Endodermal cell (in vitro differentiated cells): ENCODE measurements around the gene RADX. TPM values are rescaled to one million over a fixed set of nuclear protein-coding genes. Genes with fewer than 3 reads are reported as not detected.
A peak's percentile ranks its signal among the peaks of the same experiment; 100 is the strongest.

ENCODE experiments used
- DNase-seq: peaks from one replicate; pipeline ENCODE4 v3.0.0-alpha.2; 2017
- H3K27ac ChIP-seq: 2 replicates; pipeline ENCODE4 v1.5.1; 2013; ENCODE audit warnings: mild to moderate bottlenecking, low read depth, low read length, moderate library complexity
- H3K27me3 ChIP-seq: 2 replicates; pipeline ENCODE4 v1.6.1; 2013; ENCODE audit warnings: mild to moderate bottlenecking, low read length, moderate library complexity; ENCODE audit not compliant: insufficient read depth, control insufficient read depth, poor library complexity, severe bottlenecking
- H3K36me3 ChIP-seq: 2 replicates; pipeline ENCODE4 v1.7.0; 2013; ENCODE audit warnings: mild to moderate bottlenecking, low read length, moderate library complexity; ENCODE audit not compliant: control insufficient read depth, insufficient read depth
- H3K4me1 ChIP-seq: one replicate; pipeline ENCODE4 v1.7.0; 2013; ENCODE audit warnings: low read length; ENCODE audit not compliant: control insufficient read depth, insufficient read depth
- H3K4me3 ChIP-seq: 2 replicates; pipeline ENCODE4 v1.5.1; 2013; ENCODE audit warnings: mild to moderate bottlenecking, low read length, moderate library complexity
- H3K9ac ChIP-seq: 2 replicates; pipeline ENCODE4 v1.6.1; 2013; ENCODE audit warnings: mild to moderate bottlenecking, low read length, moderate library complexity; ENCODE audit not compliant: poor library complexity, severe bottlenecking; ENCODE audit errors: extremely low read depth
- H3K9me3 ChIP-seq: 2 replicates; pipeline ENCODE4 v1.6.1; 2013; ENCODE audit warnings: mild to moderate bottlenecking, low read length, moderate library complexity; ENCODE audit not compliant: control insufficient read depth
- H3K27ac Mint-ChIP-seq: 2 replicates; pipeline ENCODE4 v1.8.0; 2020; ENCODE audit warnings: mixed read lengths
- H3K27me3 Mint-ChIP-seq: 2 replicates; pipeline ENCODE4 v1.8.0; 2021; ENCODE audit warnings: mild to moderate bottlenecking, mixed read lengths; ENCODE audit not compliant: insufficient read depth
- H3K36me3 Mint-ChIP-seq: 2 replicates; pipeline ENCODE4 v1.8.0; 2020; ENCODE audit warnings: low read depth, mixed read lengths
- H3K4me1 Mint-ChIP-seq: 2 replicates; pipeline ENCODE4 v1.8.0; 2020; ENCODE audit warnings: mixed read lengths
- H3K4me3 Mint-ChIP-seq: 2 replicates; pipeline ENCODE4 v1.8.0; 2020; ENCODE audit warnings: mild to moderate bottlenecking, moderate library complexity, mixed read lengths
- H3K9me3 Mint-ChIP-seq: 2 replicates; pipeline ENCODE4 v1.8.0; 2020; ENCODE audit warnings: mild to moderate bottlenecking, mixed read lengths
- WGBS, 2 experiments: methylation state at CpG; one replicate each; pipeline versions ENCODE4 v1.1.5 to v1.1.7; 2013; ENCODE audit warnings: missing lambda C conversion rate in 2 of 2, mixed read lengths in 1 of 2; ENCODE audit not compliant: insufficient coverage in 1 of 2, insufficient read length in 1 of 2; 5-methylcytosine and 5-hydroxymethylcytosine counted together
- microRNA-seq: library from miRNA; unstranded; fragments of <30 nt; microRNA quantifications from one replicate; pipeline ENCODE4 v1.2.0, GENCODE V29; 2020; ENCODE audit warnings: borderline microRNAs expressed
- total RNA-seq, 2 donors: library from RNA; stranded (reverse); fragmentation: NEBNext Ultra II Directional in 1 of 2; extraction: Animal tissue kit (Norgen Biotek cat#: 25700) in 1 of 2; gene quantifications; 2 replicates in 1 of 2; 3 replicates in 1 of 2; pipeline ENCODE4 v1.2.1, GENCODE V29; 2021
- TF ChIP-seq, protein P1 (sequence below): fragments of 200-600 bp; sonication (generic); conservative IDR thresholded peaks from 2 replicates; pipeline ENCODE4 v1.5.0; 2021; ENCODE audit warnings: antibody characterized with exemption, mild to moderate bottlenecking

Gene RADX
- total RNA-seq, 2 donors from 2014 or later, result 0.40 to 4.3 TPM

DNA sequence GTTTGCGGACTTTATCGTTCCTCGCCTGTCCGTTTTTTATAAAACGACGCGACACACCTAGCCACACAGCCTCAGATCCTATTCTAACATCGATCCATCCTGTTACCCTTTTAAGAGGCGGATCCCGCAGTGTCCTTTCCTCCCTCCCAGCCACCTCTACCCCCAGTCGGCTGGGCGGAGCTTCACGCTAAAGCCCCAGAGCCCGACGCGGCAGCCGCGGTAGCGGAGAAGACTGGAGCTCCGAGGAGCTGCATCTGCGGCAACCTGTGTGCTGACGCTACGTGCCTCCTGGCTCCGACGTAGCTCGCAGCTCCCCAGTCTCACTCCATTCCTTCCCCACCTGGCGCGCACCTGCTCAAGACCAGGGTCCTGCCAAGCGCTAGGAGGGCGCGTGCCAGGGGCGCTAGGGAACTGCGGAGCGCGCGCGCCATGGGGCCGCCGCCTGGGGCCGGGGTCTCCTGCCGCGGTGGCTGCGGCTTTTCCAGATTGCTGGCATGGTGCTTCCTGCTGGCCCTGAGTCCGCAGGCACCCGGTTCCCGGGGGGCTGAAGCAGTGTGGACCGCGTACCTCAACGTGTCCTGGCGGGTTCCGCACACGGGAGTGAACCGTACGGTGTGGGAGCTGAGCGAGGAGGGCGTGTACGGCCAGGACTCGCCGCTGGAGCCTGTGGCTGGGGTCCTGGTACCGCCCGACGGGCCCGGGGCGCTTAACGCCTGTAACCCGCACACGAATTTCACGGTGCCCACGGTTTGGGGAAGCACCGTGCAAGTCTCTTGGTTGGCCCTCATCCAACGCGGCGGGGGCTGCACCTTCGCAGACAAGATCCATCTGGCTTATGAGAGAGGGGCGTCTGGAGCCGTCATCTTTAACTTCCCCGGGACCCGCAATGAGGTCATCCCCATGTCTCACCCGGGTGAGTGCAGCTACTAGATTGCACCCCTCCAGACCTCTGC lies 115.0 kb downstream of the RADX start, which contains the start of gene RNF128:
Gene RNF128, plus strand, starts transcription at position 217 of the 953 bp plus-strand sequence. Its CDS starts 213 bp downstream, at position 430.
- Histone ChIP-seq H3K9me3 (no peaks in the 10 kb centered on the region), H3K4me3 (peak within 1 kb of the TSS; percentile 80), H3K27me3 (peaks cover 64% of the 10 kb centered on the region), H3K4me1 (no peaks in the 10 kb centered on the region), H3K9ac (no peak within 1 kb of the TSS), H3K36me3 (no peaks in the 10 kb centered on the region), H3K27ac (no peak within 1 kb of the TSS)
- 1% methylated on average over 79 of the region's 79 CpGs; no CpG with 5 or more reads in 1 of the 2 experiments for WGBS, 2 experiments
- H3K27ac Mint-ChIP-seq, result no peak within 1 kb of the TSS
- no peaks in the 10 kb centered on the region for H3K36me3 Mint-ChIP-seq
- TF ChIP-seq, protein P1, sequence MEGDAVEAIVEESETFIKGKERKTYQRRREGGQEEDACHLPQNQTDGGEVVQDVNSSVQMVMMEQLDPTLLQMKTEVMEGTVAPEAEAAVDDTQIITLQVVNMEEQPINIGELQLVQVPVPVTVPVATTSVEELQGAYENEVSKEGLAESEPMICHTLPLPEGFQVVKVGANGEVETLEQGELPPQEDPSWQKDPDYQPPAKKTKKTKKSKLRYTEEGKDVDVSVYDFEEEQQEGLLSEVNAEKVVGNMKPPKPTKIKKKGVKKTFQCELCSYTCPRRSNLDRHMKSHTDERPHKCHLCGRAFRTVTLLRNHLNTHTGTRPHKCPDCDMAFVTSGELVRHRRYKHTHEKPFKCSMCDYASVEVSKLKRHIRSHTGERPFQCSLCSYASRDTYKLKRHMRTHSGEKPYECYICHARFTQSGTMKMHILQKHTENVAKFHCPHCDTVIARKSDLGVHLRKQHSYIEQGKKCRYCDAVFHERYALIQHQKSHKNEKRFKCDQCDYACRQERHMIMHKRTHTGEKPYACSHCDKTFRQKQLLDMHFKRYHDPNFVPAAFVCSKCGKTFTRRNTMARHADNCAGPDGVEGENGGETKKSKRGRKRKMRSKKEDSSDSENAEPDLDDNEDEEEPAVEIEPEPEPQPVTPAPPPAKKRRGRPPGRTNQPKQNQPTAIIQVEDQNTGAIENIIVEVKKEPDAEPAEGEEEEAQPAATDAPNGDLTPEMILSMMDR, result no peak
- H3K4me3 Mint-ChIP-seq, result peak within 1 kb of the TSS; percentile 60
- H3K27me3 Mint-ChIP-seq, result peaks cover 65% of the 10 kb centered on the region
- H3K9me3 Mint-ChIP-seq, result peaks cover 36% of the 10 kb centered on the region
- peaks cover 2% of the 10 kb centered on the region for H3K4me1 Mint-ChIP-seq
- peak; percentile 88 for DNase-seq

DNA sequence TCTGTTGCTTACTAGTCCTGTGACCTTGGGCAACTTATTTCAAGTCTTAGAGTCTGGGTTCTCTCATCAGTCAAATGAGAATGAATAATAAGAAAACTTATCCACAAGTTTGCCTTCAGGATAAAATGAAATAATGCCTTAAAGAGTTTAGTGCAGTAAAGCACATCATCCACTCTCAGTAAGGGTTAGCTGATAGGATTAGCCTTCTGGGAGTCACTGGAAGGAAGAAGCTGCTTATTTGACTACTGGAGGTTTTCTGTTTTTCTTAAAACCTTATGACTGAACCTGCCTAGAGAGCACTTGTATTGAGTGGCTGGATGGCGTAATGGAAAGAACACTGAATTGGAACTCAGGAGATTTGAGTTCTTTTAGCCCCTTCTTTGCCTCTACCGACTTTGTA lies 116.6 kb downstream of the RADX start:
- H3K36me3 Mint-ChIP-seq, result no peaks in the 10 kb centered on the region
- peaks cover 64% of the 10 kb centered on the region for H3K27me3 ChIP-seq
- no peak overlapping the region for H3K27ac ChIP-seq
- H3K4me3 ChIP-seq, result no peak overlapping the region
- 100% methylated on average over 1 of the region's 2 CpGs; no CpG with 5 or more reads in 1 of the 2 experiments for WGBS, 2 experiments
- H3K9me3 ChIP-seq, result no peaks in the 10 kb centered on the region
- TF ChIP-seq, protein P1, result no peak
- peaks cover 39% of the 10 kb centered on the region for H3K9me3 Mint-ChIP-seq
- H3K27ac Mint-ChIP-seq, result no peak overlapping the region
- no peaks in the 10 kb centered on the region for H3K4me1 ChIP-seq
- H3K4me1 Mint-ChIP-seq, result peaks cover 2% of the 10 kb centered on the region
- no peak overlapping the region for H3K9ac ChIP-seq
- DNase-seq, result no peak
- no peaks in the 10 kb centered on the region for H3K36me3 ChIP-seq
- H3K4me3 Mint-ChIP-seq, result no peak overlapping the region
- H3K27me3 Mint-ChIP-seq, result peaks cover 55% of the 10 kb centered on the region

Small RNA genes lying within 50 kb of the gene (microRNA-seq; reads per million reads assigned to microRNA genes)
- not detected for gene MIR548AN

Other genes starting within 250 kb of the RADX start
- 1 to 10 TPM in 1 of 2 donors, under 1 TPM in 1; 0.48 to 1.1 TPM for gene RNF128, start 114.7 kb downstream of the RADX start, total RNA-seq
- gene TBC1D8B, start 190.7 kb downstream of the RADX start, total RNA-seq, result 1 to 10 TPM; 4.0 to 5.5 TPM